Stimulated activated CD4-positive, alpha-beta T cell treated with anti-CD3 and anti-CD28 coated beads, TNF-alpha, amount 100 ng/mL, for 24 hours (primary cell): Measurements from ENCODE around the gene PSME2.
A peak's percentile ranks its signal among the peaks of the same experiment; 100 is the strongest.
"Not testable (repeated sequence)": the region's sequence is repeated elsewhere in the genome, so short reads cannot be mapped to it uniquely, and the experiment has no call there.

Experiments
- DNase-seq, 3 experiments: peaks; one replicate each; pipeline ENCODE4 v3.0.0-alpha.2; 2020; ENCODE audit warnings: low read depth in 3 of 3

The PSME2 gene

DNA sequence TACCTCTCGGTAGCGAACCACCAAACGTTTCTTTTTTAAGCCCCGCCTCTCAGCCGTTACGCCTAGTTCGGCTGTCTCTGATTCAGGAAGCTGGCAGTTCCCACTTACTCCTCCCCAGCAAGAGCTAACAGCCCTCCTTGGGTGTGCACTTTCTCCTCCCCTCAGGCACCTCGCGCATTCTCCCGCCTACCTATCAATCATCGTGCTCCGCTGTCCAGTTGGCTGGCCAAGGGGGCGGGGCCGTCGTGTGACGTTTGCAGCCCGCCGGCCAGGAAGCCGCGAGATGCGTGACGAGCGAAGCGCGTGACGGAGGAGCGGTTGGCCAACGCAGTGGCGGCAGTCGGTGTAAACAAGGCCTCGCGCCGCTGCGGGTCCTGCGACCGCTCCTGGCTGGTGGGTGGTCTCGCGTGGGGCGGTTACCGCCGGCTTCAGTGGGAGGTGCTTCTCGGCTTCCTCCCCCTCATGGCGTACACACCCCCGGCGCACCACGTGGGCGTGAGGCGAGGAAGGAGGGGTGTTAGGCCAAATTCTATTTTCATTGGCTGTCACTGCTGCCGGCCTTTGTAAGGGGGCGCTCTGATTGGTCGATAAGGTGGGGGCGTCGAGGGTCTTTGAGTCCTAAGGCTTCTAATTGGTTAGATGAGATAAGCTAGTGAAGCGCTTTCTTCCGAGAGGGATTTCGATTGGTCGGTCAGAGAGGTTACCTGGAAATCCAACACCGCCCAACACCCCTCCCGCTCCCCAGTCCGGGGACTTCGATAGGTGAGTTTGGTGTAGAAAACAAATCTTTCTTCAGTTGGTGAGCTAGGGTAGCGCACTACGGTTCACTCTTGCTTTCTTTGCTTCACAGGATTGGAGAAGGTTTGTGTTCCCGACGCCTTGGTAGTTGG is 31.6 kb downstream of the PSME2 start, which contains the start of the genes DCAF11 and NRL:
Gene DCAF11, plus strand, starts transcription at position 246 of the 890 bp plus-strand sequence. CDS start 818 bp downstream, outside the sequence.
Gene NRL, minus strand, starts transcription at position 418 of the 890 bp plus-strand sequence. CDS start 32,101 bp downstream, outside the sequence.
- DNase-seq = peak; percentile 94 to 97 (median 97)

DNA sequence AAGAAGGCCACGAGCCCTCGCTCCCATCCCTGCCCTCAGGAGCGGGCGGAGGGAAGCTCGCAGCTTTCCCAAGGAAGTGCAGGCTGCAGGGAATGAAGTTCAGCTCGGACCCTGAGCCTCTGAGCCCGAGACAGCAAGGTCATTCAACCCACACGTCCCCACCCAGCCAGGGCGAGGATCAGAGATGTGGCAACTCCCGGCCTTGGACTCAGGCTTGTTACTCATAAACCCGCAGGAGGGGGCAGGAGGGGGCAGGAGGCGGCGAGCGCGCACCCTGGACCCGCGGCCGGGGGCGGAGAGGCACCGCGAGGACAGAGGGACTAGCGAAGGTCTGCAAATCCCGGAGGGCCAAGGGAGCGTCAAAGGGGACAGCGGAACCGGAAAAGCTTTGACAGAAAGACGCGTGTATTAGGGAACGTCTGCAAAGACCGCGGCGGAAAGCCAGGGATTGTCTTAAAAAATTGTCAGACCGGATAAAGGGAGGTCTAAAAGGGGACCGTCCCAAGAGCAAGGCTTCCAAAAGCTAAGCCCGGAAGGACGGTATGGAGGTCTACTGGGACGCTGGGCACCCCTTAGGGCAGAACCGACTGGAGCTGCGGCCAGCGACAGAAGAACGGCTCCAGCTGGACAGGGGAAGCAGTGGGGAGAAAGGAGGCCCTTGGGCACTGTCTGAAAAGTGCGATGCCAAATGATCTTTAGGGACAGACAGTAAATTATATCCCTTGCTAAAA is 32.4 kb downstream of the PSME2 start:
- DNase-seq = peak in 2 of 3 experiments; percentile 64 to 78

DNA sequence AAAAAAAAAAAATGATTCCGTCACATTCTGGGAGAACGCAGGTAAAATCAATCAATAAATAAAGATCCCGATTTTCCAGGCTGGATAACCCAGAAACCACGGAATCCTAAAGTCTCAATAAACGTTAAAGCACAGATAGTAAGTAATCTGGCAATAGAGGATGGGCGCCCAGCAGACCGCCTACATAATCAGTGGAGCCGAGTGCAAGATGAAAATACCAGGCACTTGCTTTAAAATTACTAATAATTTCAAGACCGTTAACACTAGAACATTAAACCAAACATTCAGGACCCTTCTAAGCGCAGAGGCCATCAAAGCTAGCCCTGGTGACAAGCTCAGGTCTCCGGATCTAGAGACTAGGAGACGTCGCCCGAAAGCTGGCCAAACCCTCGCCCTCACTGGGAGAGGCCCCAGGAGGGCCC is 33.0 kb downstream of the PSME2 start:
- DNase-seq = no peak

DNA sequence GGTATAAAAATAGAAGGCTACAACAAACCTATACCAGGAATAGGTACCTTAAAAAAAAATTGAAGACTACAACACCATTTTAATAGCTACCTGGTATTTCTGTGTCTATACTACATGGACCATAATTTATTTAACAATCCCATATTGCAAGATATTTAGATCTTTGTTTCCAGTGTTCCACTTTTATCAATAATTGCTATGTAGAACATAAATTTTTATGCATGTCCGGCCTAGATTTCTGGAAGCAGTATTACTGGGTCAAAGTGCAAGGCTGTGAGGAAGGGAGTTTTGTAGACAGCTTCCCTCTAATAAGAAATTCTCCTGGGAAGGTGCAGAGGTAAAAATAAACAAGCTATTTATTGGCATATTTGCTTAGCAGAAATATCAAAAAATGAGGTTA is 35.9 kb downstream of the PSME2 start:
- no peak for DNase-seq

DNA sequence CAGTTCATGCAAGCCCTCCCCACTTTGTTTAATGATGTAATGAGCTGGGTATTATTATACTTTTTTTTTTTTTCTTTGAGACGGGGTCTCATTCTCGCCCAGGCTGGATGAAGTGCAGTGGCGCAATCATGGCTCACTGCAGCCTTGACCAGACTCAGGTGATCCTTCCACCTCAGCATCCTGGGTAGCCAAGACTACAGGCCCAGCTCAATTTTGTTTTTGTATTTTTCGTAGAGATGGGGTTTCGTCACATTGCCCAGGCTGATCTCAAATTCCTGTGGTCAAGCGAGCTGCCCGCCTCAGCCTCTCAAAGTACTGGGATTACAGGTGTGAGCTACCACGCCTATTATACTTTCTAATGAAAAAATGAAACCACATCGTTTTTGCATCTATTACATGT is 36.4 kb downstream of the PSME2 start:
- DNase-seq = no peak

DNA sequence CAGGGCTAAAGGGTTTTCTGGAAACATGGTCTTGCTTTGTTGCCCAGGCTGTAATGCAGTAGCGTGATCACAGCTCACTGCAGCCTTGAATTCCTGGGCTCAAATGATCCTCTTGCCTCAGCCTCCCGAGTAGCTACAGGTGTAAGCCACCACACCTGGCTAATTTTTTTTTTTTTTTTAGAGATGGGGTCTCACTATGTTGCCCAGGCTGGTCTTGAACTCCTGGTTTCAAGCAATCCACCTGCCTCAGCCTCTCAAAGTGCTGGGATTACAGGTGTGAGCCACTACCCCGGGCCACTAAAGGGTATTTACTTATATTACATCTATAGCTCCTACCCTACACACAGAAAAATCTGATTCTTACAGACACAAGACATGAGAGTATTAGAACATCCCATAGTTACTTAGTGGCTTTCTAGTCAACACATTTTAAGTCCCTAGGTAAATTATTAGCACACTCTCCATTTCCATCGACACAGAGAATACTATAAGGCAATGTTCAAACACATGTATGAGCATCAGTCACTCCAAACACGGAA is 38.0 kb downstream of the PSME2 start:
- DNase-seq = no peak

DNA sequence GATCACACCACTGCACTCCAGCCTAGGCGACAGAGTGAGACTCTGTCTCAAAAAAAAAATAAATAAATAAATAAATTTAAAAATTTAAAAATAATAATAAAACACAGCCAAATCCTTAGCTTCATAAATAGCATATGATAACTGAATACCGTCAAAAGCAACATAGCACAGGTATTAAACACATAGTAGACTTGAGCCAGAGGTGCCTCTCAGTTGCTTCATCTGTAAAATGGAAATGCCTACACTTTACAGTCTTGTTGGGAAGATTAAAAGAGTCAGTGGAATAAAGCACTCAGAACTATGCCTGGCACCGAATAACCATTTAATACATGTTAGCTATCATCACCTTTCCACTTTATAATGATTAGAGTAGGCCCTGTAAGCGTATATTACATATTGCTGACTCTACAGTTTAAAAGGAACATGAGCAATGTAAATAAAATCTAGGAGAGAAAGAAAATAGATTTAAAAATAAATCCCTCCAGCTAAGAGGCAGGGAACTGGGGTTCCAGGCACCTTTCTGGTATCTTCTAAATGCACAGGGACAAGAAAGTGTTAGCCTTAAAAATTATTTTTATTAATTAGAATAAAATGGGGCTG is 39.6 kb downstream of the PSME2 start:
- no peak for DNase-seq

DNA sequence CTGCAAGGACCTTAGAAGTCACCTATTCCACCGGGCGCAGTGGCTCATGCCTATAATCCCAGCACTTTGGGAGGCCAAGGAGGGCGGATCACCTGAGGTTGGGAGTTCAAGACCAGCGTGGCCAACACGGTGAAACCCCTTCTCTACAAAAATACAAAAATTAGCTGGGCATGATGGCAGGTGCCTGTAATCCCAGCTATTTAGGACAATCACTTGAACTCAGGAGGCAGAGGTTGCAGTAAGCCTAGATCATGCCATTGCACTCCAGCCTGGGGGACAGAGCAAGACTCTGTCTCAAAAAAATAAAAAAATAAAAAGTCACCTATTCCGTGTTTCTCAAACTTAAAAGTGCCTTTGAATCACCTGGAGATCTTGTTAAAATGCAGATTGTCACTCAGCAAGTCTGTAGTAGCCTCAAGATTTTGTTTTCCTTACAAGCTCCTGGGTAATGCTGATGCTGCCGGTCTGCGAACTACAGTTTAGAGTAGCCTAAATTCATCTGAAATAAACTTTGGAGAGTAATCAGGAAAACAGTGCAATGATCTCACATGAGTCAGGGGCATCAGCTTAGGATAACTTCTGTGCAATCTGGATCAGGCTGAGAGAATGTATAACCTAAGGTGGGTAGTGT is 40.7 kb downstream of the PSME2 start:
- not testable (repeated sequence) for DNase-seq

DNA sequence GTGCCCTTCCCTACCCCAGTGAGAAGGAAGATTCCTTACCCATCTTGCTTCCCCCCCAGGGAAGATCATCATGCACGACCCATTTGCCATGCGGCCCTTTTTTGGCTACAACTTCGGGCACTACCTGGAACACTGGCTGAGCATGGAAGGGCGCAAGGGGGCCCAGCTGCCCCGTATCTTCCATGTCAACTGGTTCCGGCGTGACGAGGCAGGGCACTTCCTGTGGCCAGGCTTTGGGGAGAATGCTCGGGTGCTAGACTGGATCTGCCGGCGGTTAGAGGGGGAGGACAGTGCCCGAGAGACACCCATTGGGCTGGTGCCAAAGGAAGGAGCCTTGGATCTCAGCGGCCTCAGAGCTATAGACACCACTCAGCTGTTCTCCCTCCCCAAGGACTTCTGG is 43.0 kb downstream of the PSME2 start:
- no peak for DNase-seq

DNA sequence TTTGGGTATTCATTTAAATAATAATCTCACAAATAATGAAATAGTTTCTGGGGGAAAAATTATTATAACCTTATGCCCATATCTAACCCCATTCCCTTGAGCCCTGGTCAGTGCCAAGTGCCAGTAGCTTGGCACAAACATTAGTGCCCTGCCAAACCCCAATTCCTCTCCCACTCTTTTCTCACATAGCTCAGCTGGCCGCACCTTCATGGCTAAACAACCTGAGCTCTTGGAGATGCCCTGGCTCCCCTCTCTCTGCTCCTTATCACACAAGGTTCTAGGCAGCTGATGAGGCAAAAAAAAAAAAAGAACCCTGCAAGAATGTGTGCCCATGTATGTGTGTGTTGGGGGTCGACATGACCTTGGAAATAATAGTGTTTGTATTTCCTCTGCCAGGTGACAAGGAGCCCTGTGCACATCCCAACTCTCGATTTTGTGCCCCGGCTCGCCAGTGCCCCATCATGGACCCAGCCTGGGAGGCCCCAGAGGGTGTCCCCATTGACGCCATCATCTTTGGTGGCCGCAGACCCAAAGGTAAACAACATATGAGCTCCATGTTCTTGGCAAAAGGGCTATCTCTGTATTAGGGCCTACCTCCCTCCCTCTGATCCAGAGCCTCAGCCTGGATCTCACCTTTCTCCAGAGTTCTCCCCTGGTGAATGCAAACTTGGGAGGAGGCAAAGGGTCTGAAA is 43.9 kb downstream of the PSME2 start:
- no peak for DNase-seq

DNA sequence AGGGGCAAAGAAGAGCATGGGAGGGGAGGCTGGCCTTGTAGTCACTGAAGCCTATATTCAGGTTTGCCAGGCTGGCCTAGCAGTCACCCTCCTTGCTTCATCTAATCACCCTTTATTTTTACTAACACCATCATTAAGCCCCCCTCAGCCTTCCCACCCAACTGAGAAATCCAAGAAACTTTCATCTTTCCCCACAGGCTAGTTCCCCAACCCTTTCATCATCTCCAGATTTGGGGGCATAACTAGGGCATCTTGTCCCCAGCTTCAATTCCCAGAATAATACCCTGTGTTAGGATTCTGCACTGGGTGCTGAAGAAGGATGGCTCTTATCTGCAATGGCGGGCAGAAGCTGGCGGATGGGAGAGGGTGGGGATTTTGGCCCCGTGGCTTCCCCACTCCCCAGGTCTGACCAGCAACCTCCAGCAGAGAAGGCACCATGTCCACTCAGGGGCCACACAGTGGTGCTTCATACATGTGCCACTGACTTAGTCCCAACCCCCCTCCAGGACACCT is 45.4 kb downstream of the PSME2 start:
- no peak for DNase-seq

DNA sequence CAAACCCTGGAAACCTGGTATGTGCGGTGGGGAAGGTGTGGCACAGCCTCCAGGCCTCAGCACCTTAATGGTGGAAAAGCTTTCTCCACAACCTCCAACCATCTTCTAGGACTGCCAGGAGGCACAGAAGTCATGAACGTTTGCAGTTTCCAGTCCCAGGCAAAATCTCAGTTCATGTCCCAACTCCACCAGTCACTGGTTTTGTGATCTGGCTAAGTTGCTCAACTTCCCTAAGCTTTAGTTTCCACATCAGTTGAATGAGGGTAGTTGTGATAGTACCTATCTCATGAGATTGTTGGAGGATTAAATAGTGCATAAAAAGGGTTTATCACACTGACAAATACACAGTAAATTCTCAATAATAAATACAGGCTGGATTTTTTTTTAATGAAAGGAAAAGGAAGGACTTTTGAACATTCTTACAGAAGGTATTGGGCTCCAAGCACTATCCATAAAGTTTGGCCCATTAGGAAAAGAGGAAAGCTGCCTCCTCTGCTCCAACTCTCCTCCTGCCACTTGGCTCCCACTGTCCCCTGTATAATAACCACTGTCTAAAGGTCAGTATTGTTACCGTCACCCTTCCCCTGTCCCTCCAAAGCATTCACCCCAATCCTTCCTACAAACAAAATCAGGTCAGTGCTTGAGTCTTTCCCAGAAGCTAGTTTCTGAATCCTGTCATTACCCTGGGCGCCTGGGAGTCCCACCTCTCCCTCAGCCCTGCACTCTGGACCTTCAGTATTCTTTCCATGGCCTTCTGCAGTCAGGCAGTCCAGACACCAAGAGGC is 46.0 kb downstream of the PSME2 start:
- no peak for DNase-seq

DNA sequence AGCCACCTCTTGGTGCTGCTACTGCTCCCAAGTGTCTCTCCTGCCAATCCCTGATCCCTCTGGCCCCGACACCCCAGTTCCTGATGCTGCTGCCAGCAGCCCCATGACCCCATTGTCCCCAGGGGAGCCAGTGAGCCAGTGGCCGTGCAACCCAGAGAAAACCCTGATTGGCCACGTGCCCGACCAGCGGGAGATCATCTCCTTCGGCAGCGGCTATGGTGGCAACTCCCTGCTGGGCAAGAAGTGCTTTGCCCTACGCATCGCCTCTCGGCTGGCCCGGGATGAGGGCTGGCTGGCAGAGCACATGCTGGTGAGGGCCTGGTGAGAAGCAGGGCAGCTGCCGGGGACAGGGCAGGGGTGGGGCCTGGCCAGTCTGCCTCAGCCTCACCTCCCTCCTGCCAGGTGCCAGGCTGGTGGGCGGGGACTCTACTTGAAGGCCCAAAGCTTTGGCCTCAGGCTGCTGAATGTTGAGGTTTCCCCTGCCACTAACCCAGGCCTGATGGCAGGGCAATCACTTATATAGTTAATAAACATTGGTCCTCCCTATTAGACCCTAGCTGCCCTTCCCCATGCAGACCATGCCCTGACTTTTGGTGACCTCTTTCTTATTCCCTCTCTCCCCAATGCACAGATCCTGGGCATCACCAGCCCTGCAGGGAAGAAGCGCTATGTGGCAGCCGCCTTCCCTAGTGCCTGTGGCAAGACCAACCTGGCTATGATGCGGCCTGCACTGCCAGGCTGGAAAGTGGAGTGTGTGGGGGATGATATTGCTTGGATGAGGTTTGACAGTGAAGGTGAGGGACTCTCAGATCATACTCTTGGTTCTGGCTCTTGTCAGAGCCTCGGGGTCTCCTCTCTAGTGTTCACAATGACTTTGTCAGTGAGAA is 47.2 kb downstream of the PSME2 start:
- DNase-seq = no peak

DNA sequence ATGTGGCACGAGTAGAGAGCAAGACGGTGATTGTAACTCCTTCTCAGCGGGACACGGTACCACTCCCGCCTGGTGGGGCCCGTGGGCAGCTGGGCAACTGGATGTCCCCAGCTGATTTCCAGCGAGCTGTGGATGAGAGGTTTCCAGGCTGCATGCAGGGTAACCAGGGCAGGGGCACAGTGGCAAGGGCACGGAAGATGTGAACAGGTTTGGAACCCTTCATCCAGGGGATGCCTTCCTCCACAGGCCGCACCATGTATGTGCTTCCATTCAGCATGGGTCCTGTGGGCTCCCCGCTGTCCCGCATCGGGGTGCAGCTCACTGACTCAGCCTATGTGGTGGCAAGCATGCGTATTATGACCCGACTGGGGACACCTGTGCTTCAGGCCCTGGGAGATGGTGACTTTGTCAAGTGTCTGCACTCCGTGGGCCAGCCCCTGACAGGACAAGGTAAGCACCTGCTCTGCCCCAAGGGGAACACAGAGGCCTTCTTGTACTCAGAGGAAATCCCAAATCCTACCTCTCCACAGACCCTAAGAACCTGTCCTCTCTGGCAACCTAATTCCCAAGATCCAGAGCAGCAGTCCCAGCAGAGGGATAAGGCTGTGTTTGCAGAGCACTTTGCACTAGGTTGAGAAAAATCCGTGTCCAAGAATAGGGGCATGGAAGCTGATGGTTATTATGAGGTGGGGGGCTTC is 48.0 kb downstream of the PSME2 start:
- no peak for DNase-seq

DNA sequence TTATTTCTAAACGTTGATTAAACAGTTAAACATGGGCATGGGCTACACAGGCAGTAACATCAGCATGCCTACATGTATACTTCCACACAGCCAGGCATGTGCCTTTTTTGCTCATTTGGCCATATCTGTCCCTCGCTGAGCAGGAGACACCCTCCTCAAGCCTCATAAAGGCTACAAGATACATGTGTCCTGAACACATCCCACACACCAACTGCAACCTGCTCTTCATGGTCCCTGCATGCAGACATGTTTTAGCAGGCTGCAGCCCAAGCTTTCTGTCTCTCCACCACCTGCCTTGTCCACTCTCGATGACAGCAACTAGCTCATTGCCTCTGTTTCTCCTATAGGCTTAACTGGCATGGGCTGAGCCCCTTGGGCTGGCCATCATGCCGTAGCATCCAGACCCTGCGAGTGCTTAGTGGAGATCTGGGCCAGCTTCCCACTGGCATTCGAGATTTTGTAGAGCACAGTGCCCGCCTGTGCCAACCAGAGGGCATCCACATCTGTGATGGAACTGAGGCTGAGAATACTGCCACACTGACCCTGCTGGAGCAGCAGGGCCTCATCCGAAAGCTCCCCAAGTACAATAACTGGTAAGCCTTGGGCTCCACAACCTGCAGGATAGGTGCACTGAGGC is 49.7 kb downstream of the PSME2 start:
- DNase-seq = no peak

DNA sequence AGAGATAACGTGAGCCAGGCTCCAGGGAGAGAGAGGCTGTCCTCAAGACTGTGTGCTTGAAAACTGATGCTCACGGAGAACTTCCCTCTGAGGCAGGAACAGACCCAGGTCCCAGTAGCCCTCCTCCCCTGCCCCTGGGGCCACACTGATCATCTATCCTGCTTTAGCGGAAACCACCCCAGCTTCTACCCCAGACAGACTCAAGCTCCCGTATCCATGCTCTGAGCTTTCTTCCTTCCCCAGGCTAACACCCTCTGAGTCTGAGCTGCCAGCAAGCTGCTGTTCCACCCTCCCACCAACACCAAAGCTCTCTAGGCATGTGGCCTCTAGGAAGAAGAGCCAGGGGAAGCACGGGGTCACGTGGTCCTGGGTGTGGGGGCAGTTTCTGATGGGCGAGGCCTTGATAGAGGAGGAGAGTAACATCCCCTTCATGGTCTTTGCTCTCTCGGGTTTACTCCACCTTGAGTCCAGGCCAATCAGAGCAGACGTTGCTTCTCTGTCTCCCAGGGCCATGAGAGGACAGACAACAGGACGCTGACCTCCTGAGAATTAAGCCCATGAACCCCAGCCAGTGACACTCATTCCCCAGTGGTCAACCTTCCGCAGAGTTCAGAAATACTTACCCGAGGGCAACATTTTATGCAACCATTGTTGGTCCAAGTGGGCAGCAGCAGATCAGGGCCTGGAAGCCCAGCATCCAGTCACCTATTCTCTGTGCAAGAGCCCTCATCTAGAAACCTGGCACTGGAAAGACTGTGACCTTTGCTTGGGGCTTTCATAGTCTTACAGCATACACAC is 50.9 kb downstream of the PSME2 start:
- peak in 2 of 3 experiments; percentile 39 to 74 for DNase-seq

DNA sequence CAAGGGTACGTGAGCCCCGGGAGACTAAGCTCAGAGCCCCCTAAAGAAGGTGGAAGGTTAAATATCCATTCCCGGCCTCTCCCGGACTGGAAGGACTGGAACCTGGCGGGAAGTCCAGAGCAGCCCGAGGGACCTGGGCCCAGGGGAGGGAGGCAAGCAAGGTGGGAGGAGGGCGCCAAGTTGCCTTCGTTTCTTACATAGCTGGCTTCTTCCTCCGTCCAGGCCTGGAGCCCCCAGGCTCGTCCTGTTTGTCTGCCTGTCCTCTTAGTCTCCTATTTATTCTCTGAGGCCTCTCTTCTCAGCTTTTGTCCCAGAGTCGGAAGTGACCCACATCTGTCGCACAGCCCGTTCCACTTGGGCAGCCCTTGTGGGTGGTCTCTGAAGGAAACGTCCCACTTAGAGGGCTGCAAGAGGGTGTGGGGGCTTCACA is 51.6 kb downstream of the PSME2 start:
- peak in 1 of 3 experiments; percentile 9 for DNase-seq
